Sciatic nerve (tissue), 2 donors: ENCODE data around the gene TIMM23. TPM values are rescaled to one million over a fixed set of nuclear protein-coding genes. Genes with fewer than 3 reads are reported as not detected.

Source experiments
- ATAC-seq: fragments of 200-7000 bp; cut with Tn5 transposase; one replicate; pipeline ENCODE4 v1.9.1; 2020; ENCODE audit warnings: mild to moderate bottlenecking, moderate library complexity
- DNase-seq: peaks from one replicate; pipeline ENCODE4 v3.0.0-alpha.2; 2020; ENCODE audit warnings: low spot score
- intact Hi-C: fragments of 100-400 bp; cut with DNase I; formaldehyde crosslinking; loops from one replicate; pipeline ENCODE4 v1.14.2; 2022
- total RNA-seq: library from RNA; stranded (reverse); fragmentation: NEBNext Ultra II Directional; extraction: Animal tissue kit (Norgen Biotek cat#: 25700); gene quantifications from one replicate; pipeline ENCODE4 v1.2.1, GENCODE V29; 2021
- donor health status: DM: no; HTN: no; CAD: no.
- donor health status: DM: no; HTN: no; CAD: no.

Gene TIMM23
- total RNA-seq, 1 donor from 2014 or later = 30.8 TPM

- no peak for ATAC-seq
- intact Hi-C loops = no loop called here
- no peak for DNase-seq
Observed at GRCh38 chr10:46017733-46018132, 45.4 kb downstream of the TIMM23 start.

- DNase-seq (no peak), ATAC-seq (no peak)
- intact Hi-C loops = no loop called here
Observed at GRCh38 chr10:46018453-46019176, 46.3 kb downstream of the TIMM23 start.

- DNase-seq = no peak
- no peak for ATAC-seq
- intact Hi-C loops = no loop called here
Observed at GRCh38 chr10:46019177-46019528, 46.9 kb downstream of the TIMM23 start.

GRCh38 chr10:46019569-46020343, 47.5 kb downstream of the TIMM23 start:
- intact Hi-C loops = no loop called here
- ATAC-seq (peak; percentile 33), DNase-seq (no peak)

- intact Hi-C loops = no loop called here
- DNase-seq = no peak
- no peak for ATAC-seq
Observed at GRCh38 chr10:46020344-46020657, 48.0 kb downstream of the TIMM23 start.

GRCh38 chr10:46022978-46023702, 50.9 kb downstream of the TIMM23 start:
- DNase-seq (peak; percentile 94), ATAC-seq (peak; percentile 98)
- intact Hi-C loops = no loop called here

- no peak for DNase-seq
- ATAC-seq = no peak
- intact Hi-C loops = no loop called here
Observed at GRCh38 chr10:46024948-46025347, 52.7 kb downstream of the TIMM23 start.

GRCh38 chr10:46025406-46025805, 53.1 kb downstream of the TIMM23 start:
- intact Hi-C loops = no loop called here
- no peak for ATAC-seq

GRCh38 chr10:46026106-46026505, 53.8 kb downstream of the TIMM23 start:
- intact Hi-C loops = no loop called here
- no peak for DNase-seq
- no peak for ATAC-seq

More at GRCh38 chr10:46025406-46025805, 53.1 kb downstream of the TIMM23 start:
- no peak for DNase-seq

GRCh38 chr10:46028584-46029460, 56.5 kb downstream of the TIMM23 start:
- ATAC-seq (no peak), DNase-seq (no peak)
- intact Hi-C loops = no loop called here

GRCh38 chr10:46029461-46030030, 57.3 kb downstream of the TIMM23 start:
- intact Hi-C loops = no loop called here
- no peak for ATAC-seq

GRCh38 chr10:46030091-46030937, 58.0 kb downstream of the TIMM23 start, which contains the start of gene NCOA4:
Gene NCOA4, minus strand, starts transcription at chr10:46030623. Its CDS starts 13,943 bp downstream, at chr10:46016680.
- intact Hi-C loops = no loop called here
- ATAC-seq = peak; percentile 99
- peak; percentile 99 for DNase-seq

More at GRCh38 chr10:46029461-46030030, 57.3 kb downstream of the TIMM23 start:
- DNase-seq = no peak

- ATAC-seq (no peak), DNase-seq (no peak)
- intact Hi-C loops = no loop called here
Observed at GRCh38 chr10:46031648-46032532, 59.6 kb downstream of the TIMM23 start.

- intact Hi-C loops = no loop called here
- ATAC-seq = no peak
Observed at GRCh38 chr10:46033602-46034011, 61.3 kb downstream of the TIMM23 start.

GRCh38 chr10:46035923-46036849, 63.9 kb downstream of the TIMM23 start:
- intact Hi-C loops = no loop called here
- DNase-seq (no peak), ATAC-seq (no peak)

More at GRCh38 chr10:46033602-46034011, 61.3 kb downstream of the TIMM23 start:
- no peak for DNase-seq
